GM12801 (cell line): ENCODE data around the gene SLC39A9.

Source experiments
- CTCF ChIP-seq: IDR thresholded peaks from one replicate; pipeline ENCODE4 v1.5.1; 2011; ENCODE audit warnings: control low read depth; ENCODE audit not compliant: insufficient read length; ENCODE audit errors: extremely low read depth

SLC39A9 gene, protein sequence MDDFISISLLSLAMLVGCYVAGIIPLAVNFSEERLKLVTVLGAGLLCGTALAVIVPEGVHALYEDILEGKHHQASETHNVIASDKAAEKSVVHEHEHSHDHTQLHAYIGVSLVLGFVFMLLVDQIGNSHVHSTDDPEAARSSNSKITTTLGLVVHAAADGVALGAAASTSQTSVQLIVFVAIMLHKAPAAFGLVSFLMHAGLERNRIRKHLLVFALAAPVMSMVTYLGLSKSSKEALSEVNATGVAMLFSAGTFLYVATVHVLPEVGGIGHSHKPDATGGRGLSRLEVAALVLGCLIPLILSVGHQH

DNA sequence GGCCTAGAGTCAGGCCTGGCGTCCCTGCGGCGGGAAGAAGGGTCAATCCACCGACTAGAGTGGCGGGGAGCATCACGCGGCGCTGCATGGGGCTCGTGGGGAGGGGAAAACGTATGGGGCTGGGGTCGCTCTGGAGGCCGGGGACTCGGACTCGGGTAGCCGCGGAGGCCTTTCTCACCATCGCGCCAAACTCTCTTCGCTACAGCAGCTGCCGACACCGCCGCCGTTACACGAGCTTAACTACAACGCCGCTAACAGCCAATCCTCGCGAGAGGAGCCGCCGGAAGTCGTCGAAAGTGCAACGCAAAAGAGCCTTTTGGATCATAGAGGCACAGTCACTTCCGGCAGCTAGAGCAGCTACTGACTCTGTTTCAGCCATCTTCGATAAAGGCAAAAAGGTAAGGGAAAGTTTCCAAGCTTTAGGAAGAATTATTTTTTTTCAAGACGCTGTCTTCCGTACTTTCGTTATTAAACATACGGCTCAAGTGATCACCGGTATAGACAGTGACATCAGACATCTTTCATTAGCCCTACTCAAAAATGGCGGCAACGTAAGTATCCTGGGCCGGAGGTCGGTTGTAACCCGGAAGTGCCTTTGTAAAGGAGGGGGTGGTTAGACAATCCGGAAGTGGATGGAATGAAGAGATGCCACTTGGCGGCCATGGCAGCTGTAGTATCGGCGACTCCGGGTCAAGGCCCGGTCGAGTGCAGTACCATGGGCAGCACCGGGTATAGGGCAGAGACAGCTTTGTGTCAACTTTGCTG, at the start of gene SLC39A9, which contains the start of gene ERH:
TSS of gene SLC39A9 (plus strand) at position 640 of the 765 bp plus-strand sequence. CDS start 678 bp downstream, outside the sequence.
TSS of gene ERH (minus strand) at position 247 of the 765 bp plus-strand sequence. CDS start at position 181, 66 bp downstream.
- no peak for TF ChIP-seq CTCF

- no peak for TF ChIP-seq CTCF
These were observed 49.3 kb upstream of the SLC39A9 start for GRCh38 chr14:69349091-69349777.

GRCh38 chr14:69350892-69351291, 47.6 kb upstream of the SLC39A9 start:
- TF ChIP-seq CTCF: no peak

DNA sequence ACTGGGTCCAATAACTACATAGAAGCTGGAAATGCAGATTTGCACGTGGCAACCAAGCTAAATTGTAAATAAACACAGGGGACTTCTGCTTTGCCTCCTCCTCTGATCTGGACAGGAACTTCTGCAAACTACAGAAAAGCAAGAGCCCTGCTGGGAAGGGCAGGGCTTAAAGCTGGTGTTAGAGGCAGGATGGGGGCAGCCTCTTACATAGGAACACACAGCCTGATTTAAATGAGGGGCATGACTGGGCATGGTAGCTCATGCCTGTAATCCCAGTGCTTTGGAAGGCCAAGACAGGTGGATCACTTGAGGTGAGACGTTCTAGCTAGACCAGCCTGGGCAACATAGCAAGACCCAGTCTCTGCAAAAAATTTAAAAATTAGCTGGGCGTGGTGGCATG, 47.1 kb upstream of the SLC39A9 start:
- no peak for TF ChIP-seq CTCF

DNA sequence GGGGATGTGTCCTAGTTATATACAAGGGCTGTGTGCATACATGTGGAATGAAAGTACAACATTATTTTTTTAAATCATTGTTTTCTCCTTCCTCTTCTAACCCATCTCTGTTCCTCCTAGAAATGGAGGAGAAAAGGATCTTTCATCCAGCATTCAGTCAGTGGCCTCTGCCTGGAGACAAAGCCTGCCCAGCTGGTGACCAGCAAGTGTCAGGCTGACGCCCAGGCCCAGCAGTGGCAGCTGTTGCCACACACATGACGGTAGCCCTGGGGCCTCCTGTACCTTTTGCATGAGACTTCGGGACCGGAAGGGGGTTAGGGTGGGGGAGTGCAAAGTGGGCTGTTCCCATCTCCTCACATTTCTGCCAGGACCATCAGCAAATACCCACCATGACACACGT, 46.6 kb upstream of the SLC39A9 start:
- TF ChIP-seq CTCF: no peak

- TF ChIP-seq CTCF: no peak
These were observed 45.3 kb upstream of the SLC39A9 start for GRCh38 chr14:69353168-69353567.

DNA sequence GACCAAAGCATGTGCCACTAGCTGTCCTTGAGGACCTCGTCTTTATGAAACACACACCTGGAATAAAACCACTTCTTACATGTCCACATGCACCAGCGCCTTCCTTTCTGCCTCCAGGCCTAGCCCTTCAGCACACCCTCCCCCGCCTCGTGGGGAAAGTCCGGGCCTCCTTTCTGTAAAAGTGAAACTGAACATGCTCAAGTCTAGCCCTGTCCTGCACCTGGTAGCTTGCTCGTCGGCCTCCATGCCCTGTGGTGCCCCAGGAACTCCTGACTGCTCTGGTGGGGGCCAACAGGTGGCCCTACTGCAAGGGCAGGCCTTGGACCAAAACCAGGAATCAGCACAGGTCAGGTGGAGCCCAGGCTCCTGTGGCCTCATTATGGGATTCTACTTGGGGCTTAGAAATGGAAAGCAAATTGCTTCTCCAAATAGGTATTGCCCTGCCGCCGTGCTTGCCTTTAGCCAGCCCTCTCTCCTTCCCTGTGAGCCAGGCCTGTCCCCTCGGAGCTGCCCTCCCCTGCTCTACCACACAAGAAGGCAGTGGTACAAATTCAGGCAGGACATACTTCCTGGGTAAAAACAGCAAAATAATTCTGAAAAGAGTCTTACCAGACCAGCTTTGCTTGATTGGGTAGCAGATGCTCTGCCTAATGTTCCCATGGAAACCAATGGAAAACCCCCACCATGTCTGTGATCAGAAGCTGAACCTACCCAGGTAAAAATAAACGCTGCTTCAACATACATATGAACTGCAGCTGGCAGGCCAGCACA, 43.9 kb upstream of the SLC39A9 start:
- no peak for TF ChIP-seq CTCF
